ENCODE data around the gene KIF22. TPM values are rescaled to one million over a fixed set of nuclear protein-coding genes. Genes with fewer than 3 reads are reported as not detected.
A peak's percentile ranks its signal among the peaks of the same experiment; 100 is the strongest.

Gene KIF22
- total and polyA plus RNA-seq, 9 of the 15 experiments (the other 6 are each of a cell fraction or from before 2014, with no cell fraction given), result 8.7 to 232 (median 131) TPM

DNA sequence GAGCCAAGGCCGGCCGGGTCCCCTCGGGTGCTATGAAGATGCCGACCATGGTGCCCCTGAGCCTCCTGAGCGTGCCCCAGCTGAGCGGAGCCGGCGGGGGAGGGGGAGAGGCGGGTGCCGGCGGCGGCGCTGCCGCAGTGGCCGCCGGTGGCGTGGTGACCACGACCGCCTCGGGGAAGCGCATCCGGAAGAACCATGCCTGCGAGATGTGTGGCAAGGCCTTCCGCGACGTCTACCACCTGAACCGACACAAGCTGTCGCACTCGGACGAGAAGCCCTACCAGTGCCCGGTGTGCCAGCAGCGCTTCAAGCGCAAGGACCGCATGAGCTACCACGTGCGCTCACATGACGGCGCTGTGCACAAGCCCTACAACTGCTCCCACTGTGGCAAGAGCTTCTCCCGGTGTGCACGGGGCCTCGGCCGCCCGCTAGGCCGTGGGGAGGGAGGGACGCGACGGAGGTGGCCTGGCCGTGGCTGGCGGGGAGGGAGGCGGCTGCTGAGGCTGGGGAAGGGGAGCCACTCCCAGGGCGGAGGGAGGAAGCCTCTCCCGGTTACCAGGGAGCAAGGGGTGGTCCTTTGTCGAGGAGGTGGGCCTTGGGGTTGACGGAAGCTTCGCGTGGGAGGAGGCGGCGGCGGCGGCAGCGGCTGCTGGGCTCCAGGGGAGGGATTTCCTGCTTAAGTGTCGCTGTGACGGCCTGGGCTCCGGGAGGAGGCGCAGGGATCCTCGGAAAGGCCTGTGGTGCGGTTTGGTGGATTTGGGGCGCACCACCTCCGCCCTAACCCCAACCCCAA is 17.1 kb downstream of the KIF22 start (continued):
- TF ChIP-seq, protein P1, sequence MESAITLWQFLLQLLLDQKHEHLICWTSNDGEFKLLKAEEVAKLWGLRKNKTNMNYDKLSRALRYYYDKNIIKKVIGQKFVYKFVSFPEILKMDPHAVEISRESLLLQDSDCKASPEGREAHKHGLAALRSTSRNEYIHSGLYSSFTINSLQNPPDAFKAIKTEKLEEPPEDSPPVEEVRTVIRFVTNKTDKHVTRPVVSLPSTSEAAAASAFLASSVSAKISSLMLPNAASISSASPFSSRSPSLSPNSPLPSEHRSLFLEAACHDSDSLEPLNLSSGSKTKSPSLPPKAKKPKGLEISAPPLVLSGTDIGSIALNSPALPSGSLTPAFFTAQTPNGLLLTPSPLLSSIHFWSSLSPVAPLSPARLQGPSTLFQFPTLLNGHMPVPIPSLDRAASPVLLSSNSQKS (CRISPR knock-in tag; IDR thresholded peaks at IDR 0.05), result no peak
- TF ChIP-seq HOXB6 (CRISPR knock-in tag; IDR thresholded peaks at IDR 0.05; ENCODE audit: borderline replicate concordance) (no peak), LCOR (CRISPR knock-in tag; IDR thresholded peaks at IDR 0.05) (peak; percentile 88), ZC3H4 (CRISPR knock-in tag; IDR thresholded peaks at IDR 0.05; ENCODE audit: borderline replicate concordance) (no peak), CTCFL (IDR thresholded peaks at IDR 0.05; ENCODE audit: borderline replicate concordance, insufficient read depth, low read depth, low read length, poor library complexity, severe bottlenecking) (peak; percentile 25), POU5F1 (IDR thresholded peaks at IDR 0.05; ENCODE audit: borderline replicate concordance, low read depth, low read length, partially characterized antibody) (no peak), BRD4 (IDR thresholded peaks at IDR 0.05) (no peak), ZNF354B (CRISPR knock-in tag; IDR thresholded peaks at IDR 0.05) (no peak), ZNF695 (CRISPR knock-in tag; IDR thresholded peaks at IDR 0.05) (no peak), PRPF4 (IDR thresholded peaks at IDR 0.05; ENCODE audit: insufficient read depth, low read depth, low read length, poor library complexity, severe bottlenecking) (no peak)
- TF ChIP-seq, protein P2, sequence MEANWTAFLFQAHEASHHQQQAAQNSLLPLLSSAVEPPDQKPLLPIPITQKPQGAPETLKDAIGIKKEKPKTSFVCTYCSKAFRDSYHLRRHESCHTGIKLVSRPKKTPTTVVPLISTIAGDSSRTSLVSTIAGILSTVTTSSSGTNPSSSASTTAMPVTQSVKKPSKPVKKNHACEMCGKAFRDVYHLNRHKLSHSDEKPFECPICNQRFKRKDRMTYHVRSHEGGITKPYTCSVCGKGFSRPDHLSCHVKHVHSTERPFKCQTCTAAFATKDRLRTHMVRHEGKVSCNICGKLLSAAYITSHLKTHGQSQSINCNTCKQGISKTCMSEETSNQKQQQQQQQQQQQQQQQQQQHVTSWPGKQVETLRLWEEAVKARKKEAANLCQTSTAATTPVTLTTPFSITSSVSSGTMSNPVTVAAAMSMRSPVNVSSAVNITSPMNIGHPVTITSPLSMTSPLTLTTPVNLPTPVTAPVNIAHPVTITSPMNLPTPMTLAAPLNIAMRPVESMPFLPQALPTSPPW (CRISPR knock-in tag; IDR thresholded peaks at IDR 0.05), result peak; percentile 60; the same call in 1 of the 2 replicates
- TF ChIP-seq, protein P3, sequence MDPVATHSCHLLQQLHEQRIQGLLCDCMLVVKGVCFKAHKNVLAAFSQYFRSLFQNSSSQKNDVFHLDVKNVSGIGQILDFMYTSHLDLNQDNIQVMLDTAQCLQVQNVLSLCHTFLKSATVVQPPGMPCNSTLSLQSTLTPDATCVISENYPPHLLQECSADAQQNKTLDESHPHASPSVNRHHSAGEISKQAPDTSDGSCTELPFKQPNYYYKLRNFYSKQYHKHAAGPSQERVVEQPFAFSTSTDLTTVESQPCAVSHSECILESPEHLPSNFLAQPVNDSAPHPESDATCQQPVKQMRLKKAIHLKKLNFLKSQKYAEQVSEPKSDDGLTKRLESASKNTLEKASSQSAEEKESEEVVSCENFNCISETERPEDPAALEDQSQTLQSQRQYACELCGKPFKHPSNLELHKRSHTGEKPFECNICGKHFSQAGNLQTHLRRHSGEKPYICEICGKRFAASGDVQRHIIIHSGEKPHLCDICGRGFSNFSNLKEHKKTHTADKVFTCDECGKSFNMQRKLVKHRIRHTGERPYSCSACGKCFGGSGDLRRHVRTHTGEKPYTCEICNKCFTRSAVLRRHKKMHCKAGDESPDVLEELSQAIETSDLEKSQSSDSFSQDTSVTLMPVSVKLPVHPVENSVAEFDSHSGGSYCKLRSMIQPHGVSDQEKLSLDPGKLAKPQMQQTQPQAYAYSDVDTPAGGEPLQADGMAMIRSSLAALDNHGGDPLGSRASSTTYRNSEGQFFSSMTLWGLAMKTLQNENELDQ (CRISPR knock-in tag; IDR thresholded peaks at IDR 0.05; ENCODE audit: borderline replicate concordance), result peak; percentile 93; the same call in 1 of the 2 replicates

Data from K562 (cell line).